Right renal pelvis (tissue), 4 donors: Measurements from ENCODE around the gene FANCD2. TPM values are rescaled to one million over a fixed set of nuclear protein-coding genes. Genes with fewer than 3 reads are reported as not detected.
A peak's percentile ranks its signal among the peaks of the same experiment; 100 is the strongest.
"Not testable (repeated sequence)": the region's sequence is repeated elsewhere in the genome, so short reads cannot be mapped to it uniquely, and the experiment has no call there.

Experiments used
- DNase-seq, 4 donors: peaks; one replicate each; pipeline ENCODE4 v3.0.0-alpha.2; 2013; ENCODE audit warnings: low read depth in 4 of 4, low spot score in 3 of 4, missing footprints in 1 of 4
- polyA plus RNA-seq, 4 donors: library from polyadenylated mRNA; unstranded; fragments of 120-200 nt; gene quantifications; one replicate each; pipeline ENCODE4 v1.2.1, GENCODE V29; 2013; ENCODE audit not compliant: insufficient read length in 4 of 4

Gene FANCD2
- polyA plus RNA-seq, 4 donors, result 14.4 to 19.3 (median 17.2) TPM

- DNase-seq, result no peak
Observed at GRCh38 chr3:10011631-10012030, 14.6 kb upstream of the FANCD2 start.

DNA sequence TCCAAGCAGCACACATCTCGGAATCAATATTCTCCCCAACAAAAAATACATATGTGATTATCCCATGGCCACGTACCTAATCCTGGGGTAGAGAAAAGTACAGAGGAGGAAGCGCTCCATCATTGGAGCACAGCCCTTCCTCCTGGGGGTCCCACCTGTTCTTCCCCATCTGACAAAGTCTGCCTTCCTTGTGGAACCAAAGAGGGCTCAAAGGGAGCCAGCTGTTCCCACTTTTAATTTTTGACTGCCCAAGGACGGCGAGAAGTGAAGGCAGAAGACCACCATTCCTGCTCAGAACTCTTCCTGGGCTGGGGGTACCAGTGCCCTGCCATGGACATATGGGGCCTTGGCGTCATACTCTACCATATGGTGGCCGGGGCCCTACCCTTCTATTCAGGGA lies 14.1 kb upstream of the FANCD2 start:
- DNase-seq, result no peak

- DNase-seq, result peak in 3 of 4 donors; percentile 65 to 70 (median 69)
Observed at GRCh38 chr3:10015461-10015904, 10.8 kb upstream of the FANCD2 start.

DNA sequence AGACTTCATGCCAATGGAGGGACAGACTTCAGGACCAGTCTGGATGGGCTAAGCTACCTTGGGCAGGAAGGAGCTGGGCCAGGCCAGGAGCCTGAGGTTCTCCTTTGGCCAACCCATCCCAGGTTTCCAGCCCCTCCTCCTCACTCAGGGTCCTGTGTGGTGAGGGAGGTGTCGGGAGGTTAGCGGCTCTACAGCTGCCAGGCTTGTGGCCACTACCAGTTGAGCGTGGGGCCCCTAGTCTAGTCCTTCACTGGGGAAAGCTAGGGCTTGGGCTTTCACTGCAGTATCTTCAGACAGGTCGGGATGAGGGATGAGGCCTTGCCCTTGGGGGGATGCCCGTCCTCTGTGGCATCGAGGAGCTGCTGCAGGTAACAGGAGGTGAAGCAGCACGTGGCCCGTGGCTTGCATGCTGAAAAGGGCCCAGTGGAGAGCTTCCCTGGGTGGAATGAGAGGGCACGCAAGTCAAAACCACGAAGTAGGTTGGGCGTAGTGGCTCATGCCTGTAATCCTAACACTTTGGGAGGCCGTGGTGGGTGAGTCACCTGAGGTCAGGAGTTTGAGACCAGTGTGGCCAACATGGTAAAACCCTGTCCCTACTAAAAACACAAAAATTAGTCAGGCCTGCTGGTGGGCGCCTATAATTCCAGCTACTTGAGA lies 8.5 kb upstream of the FANCD2 start:
- DNase-seq, result no peak

GRCh38 chr3:10018806-10019205 lies 7.4 kb upstream of the FANCD2 start:
- DNase-seq, result not testable (repeated sequence)

- DNase-seq, result no peak
Observed at GRCh38 chr3:10019326-10019725, 6.9 kb upstream of the FANCD2 start.

GRCh38 chr3:10021856-10022775 lies 4.1 kb upstream of the FANCD2 start:
- DNase-seq, result no peak

DNA sequence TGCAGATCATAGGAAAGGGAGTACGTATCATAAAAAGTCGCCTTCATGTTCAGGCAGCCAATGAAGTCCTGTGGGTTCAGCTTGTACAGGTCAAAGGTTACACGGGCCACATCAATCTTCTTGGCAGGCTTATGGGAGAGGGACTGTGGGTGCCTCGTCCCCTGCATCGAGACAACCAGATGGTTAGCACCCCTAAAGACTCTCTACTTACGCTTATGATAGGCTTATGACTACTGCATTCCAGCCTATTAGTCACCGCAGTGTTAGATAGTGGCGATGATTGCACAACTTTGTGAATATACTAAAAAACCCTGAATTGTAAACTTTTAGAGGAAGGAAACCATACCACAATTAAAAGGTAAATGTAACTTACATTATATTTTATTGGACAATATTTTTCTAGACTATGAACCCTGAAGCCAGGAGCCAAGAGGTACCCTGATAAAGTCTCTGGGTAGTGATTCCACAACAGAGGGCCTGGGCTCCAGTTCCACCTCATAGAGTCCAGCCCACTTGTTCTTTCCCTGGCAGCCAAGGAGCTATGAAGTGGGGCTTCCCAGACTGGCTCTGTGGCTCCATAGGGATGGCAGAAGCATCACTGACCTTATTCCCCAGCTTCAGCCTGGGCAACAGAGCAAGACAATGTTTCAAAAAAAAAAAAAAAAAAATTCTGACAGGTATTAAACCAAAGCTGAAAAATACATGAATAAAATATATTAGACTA lies 2.5 kb upstream of the FANCD2 start:
- DNase-seq, result no peak

GRCh38 chr3:10025205-10026083 lies 793 bp upstream of the FANCD2 start:
- no peak for DNase-seq

DNA sequence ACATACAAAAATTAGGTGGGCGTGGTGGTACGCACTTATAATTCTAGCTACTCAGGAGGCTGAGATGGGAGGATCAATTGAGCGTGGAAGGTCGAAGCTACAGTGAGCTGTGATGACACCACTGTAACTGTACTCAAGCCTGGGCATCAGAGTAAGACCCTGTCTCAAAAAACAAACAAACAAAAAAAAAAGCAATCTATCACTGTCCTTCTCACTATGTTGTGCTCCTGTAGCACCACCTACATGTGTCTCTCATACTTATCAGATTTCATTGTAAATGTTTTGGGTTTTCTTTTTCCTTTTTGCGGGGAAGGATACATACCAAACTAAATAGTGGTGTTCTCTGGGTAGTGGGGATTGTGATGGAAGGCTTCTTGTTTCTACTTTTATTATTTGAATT lies 14.8 kb downstream of the FANCD2 start:
- no peak for DNase-seq

DNA sequence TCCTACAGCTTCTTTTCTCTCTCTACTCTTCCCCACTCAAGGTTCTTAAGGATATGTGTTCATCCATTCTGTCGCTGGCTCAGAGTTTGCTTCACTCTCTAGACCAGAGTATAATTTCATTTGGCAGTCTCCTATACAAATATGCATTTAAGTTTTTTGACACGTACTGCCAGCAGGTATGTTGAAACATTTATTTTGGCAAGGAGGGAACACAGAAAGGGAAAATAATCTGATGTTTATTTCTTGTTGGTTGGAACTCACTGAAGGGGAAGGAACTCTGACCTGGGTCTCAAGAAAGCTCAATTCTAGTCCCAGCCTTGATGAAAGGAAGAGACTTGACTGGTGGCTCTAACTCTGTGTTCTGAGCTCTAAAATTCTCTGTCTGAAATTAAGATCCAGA lies 21.6 kb downstream of the FANCD2 start:
- DNase-seq, result no peak

- DNase-seq, result not testable (repeated sequence)
Observed at GRCh38 chr3:10053054-10053453, 26.8 kb downstream of the FANCD2 start.

DNA sequence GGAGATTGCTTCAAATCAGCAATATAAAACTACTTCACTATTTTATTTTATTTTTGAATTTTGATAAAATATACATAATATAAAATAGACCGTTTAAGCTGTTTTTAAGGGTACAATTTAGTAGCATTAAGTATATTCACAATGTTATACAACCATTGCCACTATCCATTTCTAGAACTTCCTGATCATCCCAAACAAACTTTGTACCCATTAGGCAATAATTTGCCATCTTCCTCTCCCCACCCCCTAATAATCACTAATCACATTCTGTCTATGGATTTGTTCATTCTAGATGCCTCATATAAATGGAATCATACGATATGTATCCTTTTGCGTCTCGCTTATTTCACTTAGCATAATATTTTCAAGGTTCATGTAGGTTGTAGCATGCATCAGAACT lies 28.9 kb downstream of the FANCD2 start:
- DNase-seq, result no peak

DNA sequence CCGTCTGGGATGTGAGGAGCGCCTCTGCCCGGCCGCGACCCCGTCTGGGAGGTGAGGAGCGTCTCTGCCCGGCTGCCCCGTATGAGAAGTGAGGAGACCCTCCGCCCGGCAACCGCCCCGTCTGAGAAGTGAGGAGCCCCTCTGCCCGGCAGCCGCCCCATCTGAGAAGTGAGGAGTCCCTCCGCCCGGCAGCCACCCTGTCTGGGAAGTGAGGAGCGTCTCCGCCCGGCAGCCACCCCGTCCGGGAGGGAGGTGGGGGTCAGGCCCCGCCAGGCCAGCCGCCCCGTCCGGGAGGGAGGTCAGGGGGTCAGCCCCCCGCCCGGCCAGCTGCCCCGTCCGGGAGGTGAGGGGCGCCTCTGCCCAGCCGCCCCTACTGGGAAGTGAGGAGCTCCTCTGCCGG lies 43.8 kb downstream of the FANCD2 start:
- DNase-seq, result not testable (repeated sequence)

- no peak for DNase-seq
Observed at GRCh38 chr3:10074666-10075065, 48.4 kb downstream of the FANCD2 start.

DNA sequence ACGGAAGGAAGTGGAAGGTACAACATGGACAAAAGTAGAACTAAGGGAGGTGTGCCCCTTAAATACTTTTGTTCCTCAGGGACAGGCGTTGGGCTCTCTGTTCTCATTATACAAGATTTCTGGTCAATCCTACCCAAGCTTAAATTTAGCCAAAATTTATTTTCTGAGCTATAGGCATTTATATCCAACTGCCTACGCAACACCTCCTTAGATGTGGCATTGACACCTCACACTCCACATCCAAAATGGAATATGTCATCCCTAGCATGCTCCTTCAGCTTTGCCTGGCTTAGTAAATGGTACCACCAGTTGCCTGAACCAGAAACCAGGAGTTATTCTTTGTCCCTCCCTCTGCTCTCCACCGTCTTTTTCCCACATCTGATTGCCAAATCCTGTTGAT lies 55.6 kb downstream of the FANCD2 start:
- no peak for DNase-seq

- no peak for DNase-seq
Observed at GRCh38 chr3:10085738-10086137, 59.5 kb downstream of the FANCD2 start.

GRCh38 chr3:10088256-10088655 lies 62.0 kb downstream of the FANCD2 start:
- DNase-seq, result no peak

- no peak for DNase-seq
Observed at GRCh38 chr3:10090179-10090578, 63.9 kb downstream of the FANCD2 start.

DNA sequence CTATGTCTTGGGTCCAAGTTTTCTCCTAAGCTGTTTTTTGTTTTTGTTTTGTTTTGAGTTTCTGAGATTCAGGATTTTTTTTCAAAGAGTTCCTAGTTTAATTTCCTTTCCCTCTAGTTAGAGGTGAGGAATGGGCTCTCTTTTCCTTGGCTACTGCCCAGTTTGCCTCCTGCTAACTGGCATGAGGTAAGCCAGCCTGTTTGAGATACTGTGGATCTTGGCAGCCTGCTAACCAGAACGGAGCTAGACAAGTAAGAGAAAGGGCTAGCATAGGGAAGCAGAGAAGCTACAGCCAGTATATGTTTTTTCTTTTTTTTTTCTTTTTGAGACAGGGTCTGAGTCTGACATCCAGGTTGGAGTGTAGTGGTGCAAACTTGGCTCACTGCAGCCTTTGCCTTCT lies 64.5 kb downstream of the FANCD2 start:
- not testable (repeated sequence) for DNase-seq
